K562 (cell line): ENCODE measurements around the gene PAM.

Experiments
- MXD1 ChIP-seq: fragments of 250-450 bp; sonication (Bioruptor Pico); IDR thresholded peaks from 2 replicates; pipeline ENCODE4 v1.8.0; 2021; ENCODE audit warnings: borderline replicate concordance, mild to moderate bottlenecking, moderate library complexity; ENCODE audit not compliant: poor library complexity, severe bottlenecking
- ZBTB5 ChIP-seq: fragments of 450-650 bp; IDR thresholded peaks from 2 replicates; pipeline ENCODE4 v1.6.1; 2017; ENCODE audit warnings: antibody characterized with exemption
- ZFP91 ChIP-seq: sonication (generic); formaldehyde crosslinking; IDR thresholded peaks from 2 replicates; pipeline ENCODE4 v1.8.0; 2022; ENCODE audit warnings: mild to moderate bottlenecking, missing genetic modification reagents

- TF ChIP-seq MXD1: no peak
- TF ChIP-seq ZFP91 (CRISPR knock-in tag): no peak
- TF ChIP-seq ZBTB5: no peak
Measured at GRCh38 chr5:102801371-102801770, 46.3 kb downstream of the PAM start.
